ENCODE measurements around the gene CTSD. TPM values are rescaled to one million over a fixed set of nuclear protein-coding genes. Genes with fewer than 3 reads are reported as not detected.

Gene CTSD
- total and polyA plus RNA-seq, 11 donors, result 420 to 1,779 (median 722) TPM

GRCh38 chr11:1762537-1763302 lies 1.0 kb downstream of the CTSD start:
- WGBS, 4 donors, result 15 to 28% (median 25%) methylated on average over 14 to 16 of the region's 16 CpGs
- H3K9me3 ChIP-seq, result no peaks in the 10 kb centered on the region
- H3K27me3 ChIP-seq, result no peaks in the 10 kb centered on the region
- ATAC-seq (peak in 2 of 4 donors; percentile 1 to 23), DNase-seq (peak; percentile 60 to 81 (median 73))
- H3K4me3 ChIP-seq, result peak overlapping the region; percentile 80 to 100 (median 95)
- TF ChIP-seq POLR2A (IDR thresholded peaks at IDR 0.05), result peak in 1 of 2 donors; percentile 36
- TF ChIP-seq CTCF (IDR thresholded peaks at IDR 0.05), result no peak
- intact Hi-C loops (cut with DNase I), result loop anchor here in 2 of 10 donors (5.0 kb wide), 3 partner anchors 45 to 65 kb away; no protein-coding TSS in a partner anchor
- H3K4me1 ChIP-seq, result peaks cover 5 to 63% (median 56%) of the 10 kb centered on the region in 12 donors
- peak overlapping the region; percentile 88 to 99 (median 98) for H3K27ac ChIP-seq
- H3K36me3 ChIP-seq, result peaks cover 0 to 32% (median 18%) of the 10 kb centered on the region in 9 donors

- H3K27ac ChIP-seq, result peak overlapping the region; percentile 88 to 99 (median 98)
- TF ChIP-seq CTCF (IDR thresholded peaks at IDR 0.05) (no peak), POLR2A (IDR thresholded peaks at IDR 0.05) (no peak)
- H3K27me3 ChIP-seq, result no peaks in the 10 kb centered on the region
- H3K4me1 ChIP-seq, result peaks cover 5 to 70% (median 57%) of the 10 kb centered on the region in 12 donors
- H3K4me3 ChIP-seq, result peak overlapping the region in 11 of 12 donors; percentile 80 to 100 (median 95)
- no peaks in the 10 kb centered on the region for H3K9me3 ChIP-seq
- no peak for ATAC-seq
- DNase-seq, result peak in 2 of 5 donors; percentile 23 to 60
- intact Hi-C loops (cut with DNase I), result loop anchor here in 2 of 10 donors (5.0 kb wide), 3 partner anchors 45 to 65 kb away; no protein-coding TSS in a partner anchor
- 62 to 70% (median 65%) methylated on average over 10 to 12 of the region's 12 CpGs for WGBS, 4 donors
- H3K36me3 ChIP-seq, result peaks cover 0 to 39% (median 25%) of the 10 kb centered on the region in 9 donors
Observed at GRCh38 chr11:1761857-1762536, 1.7 kb downstream of the CTSD start.

- peak overlapping the region in 9 of 12 donors; percentile 80 to 100 (median 95) for H3K4me3 ChIP-seq
- no peaks in the 10 kb centered on the region for H3K27me3 ChIP-seq
- peak overlapping the region; percentile 88 to 99 (median 98) for H3K27ac ChIP-seq
- DNase-seq (peak in 2 of 5 donors; percentile 36 to 61), ATAC-seq (no peak)
- WGBS, 4 donors, result 74 to 85% (median 75%) methylated on average over 7 to 28 of the region's 28 CpGs
- intact Hi-C loops (cut with DNase I), result loop anchor here in 2 of 10 donors (5.0 kb wide), 3 partner anchors 44 to 66 kb away; no protein-coding TSS in a partner anchor
- H3K4me1 ChIP-seq, result peaks cover 5 to 77% (median 64%) of the 10 kb centered on the region in 12 donors
- TF ChIP-seq CTCF (IDR thresholded peaks at IDR 0.05), result no peak
- TF ChIP-seq POLR2A (IDR thresholded peaks at IDR 0.05), result no peak
- H3K36me3 ChIP-seq, result peaks cover 0 to 46% (median 31%) of the 10 kb centered on the region in 9 donors
- H3K9me3 ChIP-seq, result no peaks in the 10 kb centered on the region
Observed at GRCh38 chr11:1761110-1761856, 2.4 kb downstream of the CTSD start.
